HL-60 (cell line): ENCODE measurements around the gene FBXO24.

Experiments
- CTCF ChIP-seq: IDR thresholded peaks from one replicate; pipeline ENCODE4 v1.5.1; 2011; ENCODE audit warnings: low read length, control low read depth, inconsistent platforms; ENCODE audit not compliant: insufficient read depth
- GABPA ChIP-seq: IDR thresholded peaks from 2 replicates; pipeline ENCODE4 v1.6.1; 2012; ENCODE audit warnings: low read depth
- TF ChIP-seq, protein P1 (sequence below): IDR thresholded peaks from 2 replicates; pipeline ENCODE4 v1.6.1; 2012; ENCODE audit warnings: low read depth; ENCODE audit not compliant: insufficient replicate concordance

DNA sequence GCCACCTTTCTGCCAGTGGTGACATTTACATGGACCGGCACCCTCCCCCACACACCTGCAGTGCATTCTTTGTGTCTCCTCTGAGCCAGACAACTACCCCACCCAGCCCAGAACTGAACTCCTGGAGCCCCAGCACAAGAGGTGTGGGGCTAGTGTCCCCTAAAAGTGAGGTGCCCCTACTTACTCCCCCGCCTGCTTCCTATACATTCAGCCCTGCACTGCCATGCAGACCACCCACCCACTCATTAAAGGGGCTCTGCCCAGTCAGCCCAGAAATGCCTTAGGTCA is 14.4 kb upstream of the FBXO24 start:
- TF ChIP-seq GABPA: no peak
- no peak for TF ChIP-seq CTCF
- TF ChIP-seq, protein P1, sequence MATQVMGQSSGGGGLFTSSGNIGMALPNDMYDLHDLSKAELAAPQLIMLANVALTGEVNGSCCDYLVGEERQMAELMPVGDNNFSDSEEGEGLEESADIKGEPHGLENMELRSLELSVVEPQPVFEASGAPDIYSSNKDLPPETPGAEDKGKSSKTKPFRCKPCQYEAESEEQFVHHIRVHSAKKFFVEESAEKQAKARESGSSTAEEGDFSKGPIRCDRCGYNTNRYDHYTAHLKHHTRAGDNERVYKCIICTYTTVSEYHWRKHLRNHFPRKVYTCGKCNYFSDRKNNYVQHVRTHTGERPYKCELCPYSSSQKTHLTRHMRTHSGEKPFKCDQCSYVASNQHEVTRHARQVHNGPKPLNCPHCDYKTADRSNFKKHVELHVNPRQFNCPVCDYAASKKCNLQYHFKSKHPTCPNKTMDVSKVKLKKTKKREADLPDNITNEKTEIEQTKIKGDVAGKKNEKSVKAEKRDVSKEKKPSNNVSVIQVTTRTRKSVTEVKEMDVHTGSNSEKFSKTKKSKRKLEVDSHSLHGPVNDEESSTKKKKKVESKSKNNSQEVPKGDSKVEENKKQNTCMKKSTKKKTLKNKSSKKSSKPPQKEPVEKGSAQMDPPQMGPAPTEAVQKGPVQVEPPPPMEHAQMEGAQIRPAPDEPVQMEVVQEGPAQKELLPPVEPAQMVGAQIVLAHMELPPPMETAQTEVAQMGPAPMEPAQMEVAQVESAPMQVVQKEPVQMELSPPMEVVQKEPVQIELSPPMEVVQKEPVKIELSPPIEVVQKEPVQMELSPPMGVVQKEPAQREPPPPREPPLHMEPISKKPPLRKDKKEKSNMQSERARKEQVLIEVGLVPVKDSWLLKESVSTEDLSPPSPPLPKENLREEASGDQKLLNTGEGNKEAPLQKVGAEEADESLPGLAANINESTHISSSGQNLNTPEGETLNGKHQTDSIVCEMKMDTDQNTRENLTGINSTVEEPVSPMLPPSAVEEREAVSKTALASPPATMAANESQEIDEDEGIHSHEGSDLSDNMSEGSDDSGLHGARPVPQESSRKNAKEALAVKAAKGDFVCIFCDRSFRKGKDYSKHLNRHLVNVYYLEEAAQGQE: no peak
